ENCODE data around the gene SKA2.
A peak's percentile ranks its signal among the peaks of the same experiment; 100 is the strongest.
"Not testable (repeated sequence)": the region's sequence is repeated elsewhere in the genome, so short reads cannot be mapped to it uniquely, and the experiment has no call there.

SKA2 gene

DNA sequence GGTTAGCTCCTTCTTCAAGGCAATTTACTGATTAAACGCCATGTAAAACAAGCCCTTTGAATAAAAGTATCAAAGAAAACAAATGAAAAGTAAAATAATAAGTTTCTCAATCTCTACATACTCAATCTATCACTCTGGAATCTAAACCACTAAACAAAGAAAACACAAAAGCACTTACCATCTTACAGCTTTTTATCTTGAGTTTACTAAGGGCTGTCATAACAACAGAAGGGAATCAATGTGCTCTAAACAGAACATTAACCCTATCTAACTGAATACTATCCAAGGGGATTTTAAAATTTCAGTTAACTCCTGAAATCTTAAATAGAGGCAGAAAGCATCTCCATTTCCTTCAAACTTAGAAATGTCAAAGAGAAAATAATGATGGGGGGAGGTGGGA lies 3.4 kb downstream of the SKA2 start:
- DNase-seq: no peak

DNA sequence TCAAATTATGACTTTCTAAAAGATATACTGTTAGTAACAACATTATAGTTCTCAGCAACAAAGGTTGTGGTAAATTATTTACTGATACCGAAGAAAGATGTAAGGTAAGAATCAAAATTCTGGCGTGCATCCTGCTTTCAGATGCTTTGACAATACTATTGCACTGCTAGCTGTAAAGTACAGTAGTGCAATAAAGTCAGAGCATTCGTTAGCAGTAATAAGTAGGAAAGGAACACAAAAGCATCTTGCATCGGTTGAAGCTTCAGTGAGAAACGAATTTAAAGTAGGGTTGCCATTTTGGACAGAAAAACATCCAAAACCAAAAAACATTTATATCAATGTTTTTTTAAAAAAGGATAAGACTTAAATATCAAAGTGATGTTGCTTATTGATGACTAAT lies 4.0 kb downstream of the SKA2 start:
- peak in 1 of 5 donors; percentile 14 for DNase-seq

- peak in 1 of 5 donors; percentile 22 for DNase-seq
Measured at GRCh38 chr17:59149841-59150511, 5.0 kb downstream of the SKA2 start.

- no peak for DNase-seq
Measured at GRCh38 chr17:59149051-59149450, 5.9 kb downstream of the SKA2 start.

- no peak for DNase-seq
Measured at GRCh38 chr17:59145571-59146096, 9.4 kb downstream of the SKA2 start.

GRCh38 chr17:59141860-59142259 lies 13.1 kb downstream of the SKA2 start:
- no peak for DNase-seq

DNA sequence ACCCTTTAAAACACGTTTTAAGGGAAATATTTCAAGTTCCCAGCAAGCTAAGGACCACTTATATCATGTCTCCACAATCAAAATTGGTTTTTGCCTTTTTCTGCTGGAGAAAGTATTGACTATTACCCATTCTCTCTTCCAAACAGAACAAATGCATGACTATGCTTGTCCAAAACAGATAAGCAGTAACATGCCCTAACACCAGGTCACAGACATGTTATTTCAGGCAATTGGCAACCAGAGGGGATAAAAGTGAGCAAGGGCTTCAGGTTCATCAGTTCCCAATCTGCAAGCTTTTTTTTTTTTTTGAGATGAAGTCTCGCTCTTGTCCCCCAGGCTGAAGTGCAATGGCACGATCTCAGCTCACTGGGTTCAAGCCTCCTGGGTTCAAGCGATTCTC lies 15.0 kb downstream of the SKA2 start:
- no peak for DNase-seq

- not testable (repeated sequence) for DNase-seq
Measured at GRCh38 chr17:59138339-59138738, 16.6 kb downstream of the SKA2 start.

- DNase-seq: no peak
Measured at GRCh38 chr17:59131131-59131530, 23.9 kb downstream of the SKA2 start.

- DNase-seq: no peak
Measured at GRCh38 chr17:59129814-59130213, 25.2 kb downstream of the SKA2 start.

DNA sequence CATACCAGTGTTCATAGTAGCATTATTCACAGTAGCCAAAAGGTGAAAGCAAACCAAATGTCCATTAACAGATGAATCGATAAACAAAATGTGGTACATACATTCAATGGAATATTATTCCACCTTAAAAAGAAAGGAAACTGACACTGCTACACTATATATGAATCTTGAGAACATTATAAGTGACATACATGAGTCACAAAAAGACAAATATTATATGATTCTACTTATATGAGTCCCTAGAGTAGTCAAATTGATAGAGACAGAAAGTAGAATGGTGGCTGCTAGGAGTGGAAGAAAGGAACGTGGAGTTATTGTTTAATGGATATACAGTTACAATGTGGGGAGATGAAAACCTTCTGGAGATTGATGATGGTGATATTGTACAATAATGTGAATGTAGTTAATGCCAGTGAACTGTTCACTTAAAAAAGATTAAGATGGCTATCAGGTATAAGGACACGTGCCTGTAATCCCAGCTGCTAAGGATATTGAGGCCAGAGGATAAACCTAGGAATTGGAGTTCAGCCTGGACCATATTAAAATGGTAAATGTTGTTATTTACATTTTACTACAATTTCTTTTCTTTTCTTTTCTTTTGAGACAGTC lies 28.1 kb downstream of the SKA2 start:
- no peak for DNase-seq

GRCh38 chr17:59124665-59125064 lies 30.3 kb downstream of the SKA2 start:
- DNase-seq: no peak

DNA sequence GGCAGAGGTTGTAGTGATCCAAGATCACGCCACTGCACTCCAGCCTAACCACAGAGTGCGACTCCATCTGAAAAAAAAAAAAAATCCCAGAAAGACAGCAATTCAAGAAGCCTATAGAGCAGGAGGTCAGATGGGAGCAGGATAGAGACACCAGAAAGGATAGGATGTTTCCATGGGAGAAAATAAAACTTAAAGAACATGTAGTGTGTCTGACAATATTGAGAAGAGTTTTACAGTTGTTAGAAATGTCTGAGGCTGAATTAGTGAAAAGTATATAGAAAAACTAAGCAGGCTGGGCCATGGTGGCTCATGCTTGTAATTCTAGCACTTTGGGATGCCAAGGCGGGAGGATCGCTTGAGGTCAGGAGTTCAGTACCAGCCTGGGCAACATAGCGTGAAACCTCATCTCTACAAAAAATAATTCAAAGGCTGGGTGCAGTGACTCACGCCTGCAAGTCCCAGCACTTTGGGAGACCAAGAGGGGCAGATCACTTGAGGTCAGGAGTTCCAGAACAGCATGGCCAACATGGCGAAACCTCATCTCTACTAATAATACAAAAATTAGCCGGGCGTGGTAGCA lies 33.0 kb downstream of the SKA2 start:
- DNase-seq: no peak

- DNase-seq: no peak
Measured at GRCh38 chr17:59115474-59115873, 39.5 kb downstream of the SKA2 start.

DNA sequence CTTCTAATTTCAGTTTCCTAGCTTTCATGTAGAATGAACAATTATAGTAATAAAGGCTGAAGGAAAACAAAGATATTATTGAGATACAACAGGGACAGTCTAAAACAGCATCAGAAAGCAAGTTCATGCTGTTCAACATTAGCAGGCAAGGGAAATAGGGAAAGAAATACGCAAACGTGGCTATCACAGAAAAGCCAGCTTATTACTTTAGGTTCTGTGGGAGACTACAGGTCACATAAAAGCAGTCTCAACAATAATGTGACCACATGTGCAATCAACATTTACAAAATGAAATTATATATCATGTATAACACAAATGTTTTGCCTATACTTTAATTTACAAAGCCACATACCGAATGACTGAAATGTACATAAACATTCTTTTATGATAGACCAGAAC lies 43.4 kb downstream of the SKA2 start:
- DNase-seq: no peak

DNA sequence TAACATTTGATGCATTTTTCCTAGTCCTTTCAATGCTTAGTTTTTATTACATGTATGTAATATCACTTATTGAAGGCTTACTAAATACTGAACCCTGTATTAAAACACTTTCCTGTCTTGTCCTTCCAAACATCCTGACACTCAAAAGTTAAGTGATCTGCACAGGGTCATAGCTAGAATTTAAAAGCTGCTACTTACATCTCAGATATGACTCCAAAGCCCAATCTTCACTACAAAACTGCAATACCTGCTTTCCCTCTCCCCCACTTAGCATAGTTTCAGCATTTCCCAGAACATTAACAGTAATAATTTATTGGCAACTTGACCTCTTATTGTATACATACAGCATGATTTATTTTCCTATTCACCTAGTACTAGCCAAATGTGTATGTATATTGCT lies 44.0 kb downstream of the SKA2 start:
- DNase-seq: no peak

DNA sequence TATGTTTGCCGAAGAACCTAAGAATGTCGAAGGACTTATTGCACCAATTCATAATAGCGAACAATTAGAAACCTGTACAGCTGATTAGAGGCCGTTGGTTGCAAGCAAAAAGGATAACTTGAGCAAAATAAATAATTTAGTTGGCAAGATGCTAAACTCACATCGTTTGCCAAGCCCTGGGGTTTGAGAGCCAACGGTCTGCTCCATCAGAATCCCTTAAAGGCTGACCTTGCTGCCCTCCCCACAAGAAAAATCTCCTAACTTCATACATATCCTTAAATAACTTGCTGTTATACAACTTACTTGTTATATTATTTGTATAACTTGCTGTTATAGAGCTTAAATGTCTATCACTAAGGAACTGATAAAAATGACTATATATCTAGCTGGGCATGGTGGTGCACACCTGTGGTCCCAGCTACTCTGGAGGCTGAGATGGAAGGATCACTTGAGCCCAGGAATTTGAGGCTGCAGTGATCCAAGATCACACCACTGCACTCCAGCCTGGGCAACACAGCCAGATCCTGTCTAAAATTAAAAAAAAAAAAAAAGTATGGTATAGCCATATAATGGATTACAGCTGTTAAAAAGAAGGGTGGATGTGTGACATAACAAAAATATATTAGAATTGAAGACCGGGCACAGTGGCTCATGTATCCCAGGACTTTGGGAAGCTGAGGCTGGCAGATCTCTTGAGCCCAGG lies 46.4 kb downstream of the SKA2 start:
- no peak for DNase-seq

GRCh38 chr17:59107306-59107670 lies 47.7 kb downstream of the SKA2 start:
- DNase-seq: no peak

GRCh38 chr17:59106463-59107305 lies 48.3 kb downstream of the SKA2 start, which contains the start of gene TRIM37:
TSS of gene TRIM37 (minus strand) at chr17:59106880. CDS start at chr17:59106461, 419 bp downstream.
- DNase-seq: peak; percentile 97 to 100 (median 98)

DNA sequence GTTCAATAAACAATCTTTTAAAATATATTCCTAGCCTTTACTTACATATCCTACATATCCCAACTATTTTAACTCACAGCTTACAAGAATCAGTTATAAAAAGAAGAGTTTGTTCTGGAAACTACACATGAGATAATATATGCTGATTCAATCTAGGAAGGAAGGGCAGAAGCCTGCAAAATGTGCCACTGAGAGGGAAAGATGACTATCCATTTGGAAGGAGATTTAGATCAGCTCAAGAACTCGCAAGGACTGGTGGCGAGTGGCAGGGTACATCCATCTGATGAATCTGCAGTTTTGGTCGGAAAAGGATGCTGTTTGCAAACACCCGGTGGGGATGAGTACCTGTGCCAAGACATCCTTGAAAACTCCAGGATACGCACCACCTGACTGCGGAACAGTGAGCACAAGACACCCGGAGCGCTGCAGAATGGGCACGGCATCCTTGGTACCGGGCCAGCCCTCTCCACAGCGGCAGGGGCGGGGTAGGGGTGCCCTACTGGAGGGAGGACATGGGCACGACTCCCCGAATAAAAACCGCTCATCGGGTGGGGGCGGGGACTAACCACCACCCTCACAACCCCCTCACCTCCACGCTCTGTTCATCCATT lies 49.0 kb downstream of the SKA2 start:
- peak; percentile 53 to 77 (median 68) for DNase-seq

- DNase-seq: no peak
Measured at GRCh38 chr17:59101178-59101577, 53.8 kb downstream of the SKA2 start.

DNA sequence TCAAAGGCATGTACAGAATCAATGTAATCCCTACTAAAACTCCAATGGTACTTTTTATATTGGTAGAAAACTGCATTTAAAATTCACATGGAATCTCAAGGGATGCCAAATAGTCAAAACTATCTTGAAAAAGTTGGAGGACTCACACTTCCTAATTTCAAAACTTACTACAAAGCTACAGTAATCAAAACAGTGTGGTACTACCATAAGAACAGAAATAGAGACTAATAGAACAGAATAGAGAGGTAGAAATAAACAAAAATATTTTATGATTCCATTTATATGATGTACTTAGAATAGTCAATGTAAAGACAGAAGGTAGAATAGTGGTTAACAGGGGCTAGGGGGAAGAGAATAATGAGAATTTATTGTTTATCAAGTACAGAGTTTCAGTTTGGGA lies 57.1 kb downstream of the SKA2 start:
- DNase-seq: no peak

All from T-helper 1 cell (primary cell).